Choroid plexus epithelial cell (primary cell): ENCODE data around the gene REXO1.

Experiments used
- DNase-seq: peaks from one replicate; pipeline ENCODE4 v3.0.0-alpha.2; 2010; ENCODE audit warnings: low read depth
- H3K4me3 ChIP-seq: 2 replicates; pipeline ENCODE4 v1.5.1; 2011; ENCODE audit warnings: low read depth, mild to moderate bottlenecking, control low read depth, low read length, moderate library complexity
- TF ChIP-seq, protein P1 (sequence below): conservative IDR thresholded peaks from 2 replicates; pipeline ENCODE4 v1.5.1; 2011; ENCODE audit warnings: low read depth, mild to moderate bottlenecking, control low read depth, inconsistent platforms, low read length, moderate library complexity

The REXO1 gene

DNA sequence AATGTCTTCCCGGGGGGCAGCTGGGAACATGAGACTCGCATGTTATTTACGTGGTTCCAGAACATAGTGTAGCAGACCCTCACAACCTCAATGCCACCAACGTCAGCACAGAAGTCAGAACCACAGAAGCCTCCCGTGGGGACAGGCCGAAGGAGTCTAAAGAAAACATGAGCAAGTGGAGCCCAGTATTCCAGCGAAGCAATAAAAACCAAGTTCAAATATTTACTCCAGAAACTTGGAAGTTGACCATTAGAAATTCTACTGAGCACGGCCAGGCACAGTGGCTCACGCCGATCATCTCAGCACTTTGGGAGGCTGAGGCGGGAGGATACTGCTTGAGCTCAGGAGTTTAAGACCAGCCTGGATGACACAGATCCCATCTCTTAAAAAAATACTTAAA lies 18.3 kb downstream of the REXO1 start:
- DNase-seq, result no peak
- TF ChIP-seq, protein P1, sequence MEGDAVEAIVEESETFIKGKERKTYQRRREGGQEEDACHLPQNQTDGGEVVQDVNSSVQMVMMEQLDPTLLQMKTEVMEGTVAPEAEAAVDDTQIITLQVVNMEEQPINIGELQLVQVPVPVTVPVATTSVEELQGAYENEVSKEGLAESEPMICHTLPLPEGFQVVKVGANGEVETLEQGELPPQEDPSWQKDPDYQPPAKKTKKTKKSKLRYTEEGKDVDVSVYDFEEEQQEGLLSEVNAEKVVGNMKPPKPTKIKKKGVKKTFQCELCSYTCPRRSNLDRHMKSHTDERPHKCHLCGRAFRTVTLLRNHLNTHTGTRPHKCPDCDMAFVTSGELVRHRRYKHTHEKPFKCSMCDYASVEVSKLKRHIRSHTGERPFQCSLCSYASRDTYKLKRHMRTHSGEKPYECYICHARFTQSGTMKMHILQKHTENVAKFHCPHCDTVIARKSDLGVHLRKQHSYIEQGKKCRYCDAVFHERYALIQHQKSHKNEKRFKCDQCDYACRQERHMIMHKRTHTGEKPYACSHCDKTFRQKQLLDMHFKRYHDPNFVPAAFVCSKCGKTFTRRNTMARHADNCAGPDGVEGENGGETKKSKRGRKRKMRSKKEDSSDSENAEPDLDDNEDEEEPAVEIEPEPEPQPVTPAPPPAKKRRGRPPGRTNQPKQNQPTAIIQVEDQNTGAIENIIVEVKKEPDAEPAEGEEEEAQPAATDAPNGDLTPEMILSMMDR, result no peak
- no peak overlapping the region for H3K4me3 ChIP-seq

DNA sequence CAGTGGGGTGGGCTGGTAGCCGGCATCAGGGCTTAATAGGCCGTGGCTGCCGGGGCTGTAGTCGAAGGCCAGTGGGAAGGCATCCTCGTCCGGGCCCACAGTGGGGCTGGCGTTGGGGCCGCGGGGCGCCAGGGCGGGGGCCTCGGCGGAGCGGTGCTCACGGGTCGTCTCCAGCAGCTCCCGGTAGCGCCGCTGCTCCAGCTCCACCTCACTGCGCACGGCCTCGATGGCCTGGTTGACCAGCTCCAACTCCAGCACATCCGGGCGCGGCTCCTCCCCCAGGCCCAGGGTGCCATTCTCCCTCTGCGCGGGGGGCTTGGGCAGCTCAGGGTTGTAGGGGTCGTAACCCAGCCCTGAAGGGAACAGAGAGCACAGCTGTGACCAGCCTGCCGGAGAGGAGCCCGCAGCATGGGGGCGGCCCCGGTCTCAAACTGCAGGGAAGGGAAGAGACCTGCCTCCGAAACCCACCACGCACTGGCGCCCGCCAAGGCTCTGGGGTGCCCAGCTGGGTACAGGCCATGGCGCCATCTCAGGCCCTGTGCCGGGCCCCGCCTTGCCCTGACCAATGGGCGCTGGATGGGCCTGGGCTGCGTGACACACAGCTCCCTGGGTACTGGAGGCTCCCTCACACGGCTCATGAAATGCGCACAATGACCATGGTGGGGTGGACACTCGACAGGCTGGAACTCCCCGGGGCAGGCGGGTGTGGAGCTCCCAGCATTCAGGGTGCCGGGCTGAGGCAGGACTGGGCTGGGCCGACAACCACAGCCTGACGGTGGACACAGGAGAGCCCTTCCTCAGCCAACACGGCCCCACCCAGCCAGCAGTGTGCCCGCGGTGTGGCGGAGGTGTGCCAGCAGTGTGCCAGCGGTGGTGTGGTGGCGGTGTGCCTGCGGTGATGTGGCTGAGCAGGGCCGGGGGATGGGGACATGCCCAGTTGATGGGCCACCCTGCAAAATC lies 19.7 kb downstream of the REXO1 start:
- no peak overlapping the region for H3K4me3 ChIP-seq
- TF ChIP-seq, protein P1, result no peak
- no peak for DNase-seq

DNA sequence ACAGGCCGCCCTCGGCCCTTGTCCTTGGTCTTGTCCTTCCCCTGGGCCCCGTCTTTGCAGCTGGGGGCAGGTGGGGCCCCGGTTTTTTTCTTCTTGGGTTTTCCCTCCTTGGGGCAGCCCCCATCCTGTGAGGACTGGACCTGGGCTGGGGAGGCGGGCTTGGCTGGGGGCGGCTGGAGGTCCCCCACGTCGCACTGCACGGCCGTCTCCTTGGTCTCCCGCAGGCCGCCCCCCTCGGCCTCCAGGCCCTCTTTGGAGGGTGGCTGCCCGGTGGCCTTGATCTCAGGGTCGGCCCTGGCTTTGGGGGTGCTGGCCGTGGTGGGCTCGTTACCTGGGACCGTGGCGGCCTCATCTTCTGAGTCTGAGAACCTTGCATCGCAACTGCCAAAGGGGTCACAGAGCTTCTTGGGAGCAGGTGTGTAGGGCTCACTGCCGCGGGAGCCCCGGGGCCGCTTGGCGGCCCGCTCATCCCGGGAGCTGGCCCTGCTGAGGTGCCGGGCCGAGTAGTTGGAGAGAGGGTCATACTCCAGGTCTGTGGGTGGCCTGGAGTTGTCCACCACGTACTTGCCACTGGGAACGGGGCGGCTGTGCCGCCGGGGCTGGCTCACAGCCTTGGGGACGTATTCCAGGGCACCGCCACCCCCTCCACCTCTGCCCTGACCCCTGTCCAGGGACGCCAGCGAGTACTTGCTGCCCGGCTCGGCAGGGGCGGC lies 20.6 kb downstream of the REXO1 start:
- H3K4me3 ChIP-seq, result no peak overlapping the region
- TF ChIP-seq, protein P1, result no peak
- no peak for DNase-seq

DNA sequence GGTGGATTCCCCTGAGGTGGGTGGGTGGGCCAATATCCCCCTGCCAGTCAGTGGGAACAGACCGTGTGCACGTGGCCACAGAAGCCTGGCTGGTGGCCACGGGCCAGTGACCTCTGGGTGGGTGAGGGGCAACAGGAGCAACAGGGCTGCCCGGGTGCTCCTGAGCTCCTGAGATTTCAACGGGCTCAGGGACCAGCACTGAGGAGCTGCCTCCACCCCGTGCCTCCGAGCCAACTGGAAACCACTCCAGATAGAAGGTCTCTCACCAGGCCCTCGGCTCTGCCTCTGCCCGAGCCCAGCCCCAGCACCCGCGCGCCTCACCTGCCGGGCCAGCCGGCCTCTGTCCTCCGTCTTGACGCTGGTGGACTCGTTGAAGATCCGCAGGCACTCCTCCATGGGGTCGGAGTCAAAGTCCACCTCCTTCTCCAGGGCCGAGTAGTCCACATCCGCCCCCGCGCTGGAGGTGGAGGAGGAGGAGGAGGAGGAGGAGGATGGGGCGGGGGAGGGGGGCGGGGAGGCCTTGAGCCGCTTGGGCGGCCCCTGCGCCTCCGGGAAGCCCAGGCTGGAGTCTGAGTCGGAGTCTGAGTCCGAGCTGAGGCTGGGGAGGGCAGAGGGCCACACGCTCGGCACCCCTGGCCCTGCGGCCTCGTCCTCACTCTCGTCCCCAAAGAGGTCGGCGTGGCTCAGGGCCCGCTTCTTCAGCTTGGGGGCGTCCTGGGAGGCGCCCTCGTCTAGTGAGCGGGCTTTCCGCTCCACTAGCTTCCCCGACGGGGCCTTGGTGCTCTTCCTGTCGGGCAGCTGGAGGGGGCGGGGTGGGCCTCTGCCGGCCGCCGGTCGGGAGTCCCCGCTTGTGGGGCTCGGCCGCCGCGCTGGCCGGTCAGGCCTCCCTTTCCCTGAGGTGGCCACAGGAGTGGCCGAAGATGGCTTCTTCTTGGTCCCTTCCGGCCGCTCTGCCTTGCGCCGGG lies 21.4 kb downstream of the REXO1 start:
- TF ChIP-seq, protein P1, result no peak
- no peak overlapping the region for H3K4me3 ChIP-seq
- no peak for DNase-seq

DNA sequence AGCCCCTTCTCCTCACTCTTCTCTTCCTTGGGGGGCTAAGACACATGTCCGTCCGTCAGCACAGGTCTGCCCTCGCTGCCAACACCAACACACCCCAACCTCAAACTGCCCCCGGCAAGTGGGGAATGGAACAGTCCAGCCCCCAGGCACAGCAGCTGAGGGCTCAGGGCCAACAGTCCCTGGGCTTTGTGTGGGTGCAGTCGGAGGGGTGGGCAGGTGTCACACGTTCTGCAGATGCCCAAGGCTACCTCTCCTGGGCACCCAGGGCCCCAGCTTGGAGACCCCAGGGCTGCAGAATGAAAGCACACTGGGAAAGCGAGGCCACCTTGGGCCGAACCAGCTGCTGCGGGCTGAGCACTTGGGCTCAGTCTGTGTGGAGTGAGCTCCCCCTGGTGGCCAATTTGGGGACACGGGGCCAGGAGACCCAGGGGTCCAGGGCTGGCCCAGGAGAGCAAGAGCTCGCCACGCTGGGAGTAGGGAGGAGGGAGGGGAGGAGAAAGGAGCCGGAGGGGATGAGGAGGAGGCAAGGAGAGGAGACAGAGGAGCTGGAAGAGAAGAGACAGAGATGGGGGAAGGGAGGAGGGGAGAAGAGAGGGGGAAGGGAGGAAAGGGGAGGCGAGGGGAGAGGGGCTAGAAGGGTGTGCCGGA lies 22.2 kb downstream of the REXO1 start:
- TF ChIP-seq, protein P1, result peak; percentile 86
- DNase-seq, result peak; percentile 74
- H3K4me3 ChIP-seq, result no peak overlapping the region

DNA sequence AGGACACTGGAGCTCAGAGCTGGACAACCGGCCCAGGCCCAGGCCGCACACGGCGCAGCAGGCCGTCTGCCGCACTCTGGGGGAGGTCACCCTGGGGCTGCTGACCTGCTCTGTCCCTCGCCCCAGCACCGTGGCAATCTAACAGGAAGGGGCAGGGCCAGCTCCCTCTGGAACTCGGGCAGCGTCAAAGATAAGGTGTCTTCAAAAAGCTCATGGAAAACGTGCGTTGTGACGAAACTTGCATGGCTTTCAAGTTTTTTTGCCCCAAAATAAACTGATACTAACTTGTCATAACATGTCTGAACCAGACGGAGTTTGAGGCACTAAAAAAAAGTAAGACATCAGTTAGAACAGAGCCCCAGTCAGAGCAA lies 24.0 kb downstream of the REXO1 start:
- no peak overlapping the region for H3K4me3 ChIP-seq
- TF ChIP-seq, protein P1, result no peak
- DNase-seq, result no peak
